Measurements from ENCODE around the gene TSHR.
"Not testable (repeated sequence)": the region's sequence is repeated elsewhere in the genome, so short reads cannot be mapped to it uniquely, and the experiment has no call there.

The TSHR gene

GRCh38 chr14:81018684-81019083, 63.3 kb downstream of the TSHR start:
- no peak overlapping the region for H3K27ac ChIP-seq (ENCODE audit: low read length)
- H3K36me3 ChIP-seq (ENCODE audit: control insufficient read depth, insufficient read depth, low read length) = no peaks in the 10 kb centered on the region
- no peaks in the 10 kb centered on the region for H3K27me3 ChIP-seq (ENCODE audit: control insufficient read depth, insufficient read depth, low read length)
- DNase-seq (ENCODE audit: low read depth, low spot score) = no peak
- H3K4me1 ChIP-seq (ENCODE audit: control insufficient read depth, insufficient read depth, low read length) = no peaks in the 10 kb centered on the region
- H3K4me3 ChIP-seq (ENCODE audit: low read length) = no peak overlapping the region
- no peaks in the 10 kb centered on the region for H3K9me3 ChIP-seq (ENCODE audit: control insufficient read depth, insufficient read depth, low read length)
- WGBS (ENCODE audit: insufficient coverage, insufficient read length) = no CpG with 5 or more reads among the region's 1 CpG

GRCh38 chr14:81019113-81019512, 63.7 kb downstream of the TSHR start:
- not testable (repeated sequence) for H3K9me3 ChIP-seq (ENCODE audit: control insufficient read depth, insufficient read depth, low read length); H3K36me3 ChIP-seq (ENCODE audit: control insufficient read depth, insufficient read depth, low read length); H3K4me3 ChIP-seq (ENCODE audit: low read length); H3K27ac ChIP-seq (ENCODE audit: low read length); DNase-seq (ENCODE audit: low read depth, low spot score); H3K4me1 ChIP-seq (ENCODE audit: control insufficient read depth, insufficient read depth, low read length); H3K27me3 ChIP-seq (ENCODE audit: control insufficient read depth, insufficient read depth, low read length)
- no CpG with 5 or more reads among the region's 2 CpGs for WGBS (ENCODE audit: insufficient coverage, insufficient read length)

DNA sequence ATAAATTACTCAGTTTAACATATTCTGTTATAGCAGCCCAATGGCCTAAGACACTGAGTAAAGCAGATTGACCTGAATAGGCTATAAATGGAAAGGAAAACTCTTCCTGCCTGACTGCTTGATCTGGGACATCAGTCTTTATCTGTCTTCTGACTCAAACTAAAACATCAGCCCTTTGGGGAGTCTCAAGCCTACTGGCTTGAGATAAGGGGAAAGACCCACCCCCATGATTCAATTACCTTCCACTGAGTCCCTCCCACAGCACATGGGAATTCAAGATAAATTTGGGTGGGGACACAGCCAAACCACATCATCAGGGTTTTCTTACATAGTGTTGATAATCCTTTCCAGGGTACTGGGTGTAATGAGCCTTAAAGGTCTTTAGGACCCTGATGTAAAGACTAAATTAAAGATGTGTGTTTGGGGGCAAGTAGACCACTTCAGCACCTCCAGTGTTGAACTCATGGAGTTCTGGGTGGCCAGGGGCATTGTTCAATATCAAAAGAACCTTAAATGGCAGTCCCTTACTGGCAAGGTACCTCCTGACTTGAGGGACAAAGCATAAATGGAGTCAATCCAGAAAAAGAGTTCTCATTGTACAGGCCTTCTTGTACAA, 67.8 kb downstream of the TSHR start:
- Histone ChIP-seq H3K9me3 (ENCODE audit: control insufficient read depth, insufficient read depth, low read length) (no peaks in the 10 kb centered on the region), H3K4me3 (ENCODE audit: low read length) (no peak overlapping the region), H3K27me3 (ENCODE audit: control insufficient read depth, insufficient read depth, low read length) (no peaks in the 10 kb centered on the region), H3K4me1 (ENCODE audit: control insufficient read depth, insufficient read depth, low read length) (no peaks in the 10 kb centered on the region), H3K27ac (ENCODE audit: low read length) (no peak overlapping the region), H3K36me3 (ENCODE audit: control insufficient read depth, insufficient read depth, low read length) (no peaks in the 10 kb centered on the region)
- no peak for DNase-seq (ENCODE audit: low read depth, low spot score)

- DNase-seq (ENCODE audit: low read depth, low spot score) = no peak
- WGBS (ENCODE audit: insufficient coverage, insufficient read length) = no CpG with 5 or more reads among the region's 1 CpG
- no peaks in the 10 kb centered on the region for H3K27me3 ChIP-seq (ENCODE audit: control insufficient read depth, insufficient read depth, low read length)
- H3K4me3 ChIP-seq (ENCODE audit: low read length) = no peak overlapping the region
- no peaks in the 10 kb centered on the region for H3K9me3 ChIP-seq (ENCODE audit: control insufficient read depth, insufficient read depth, low read length)
- H3K4me1 ChIP-seq (ENCODE audit: control insufficient read depth, insufficient read depth, low read length) = no peaks in the 10 kb centered on the region
- H3K27ac ChIP-seq (ENCODE audit: low read length) = no peak overlapping the region
- no peaks in the 10 kb centered on the region for H3K36me3 ChIP-seq (ENCODE audit: control insufficient read depth, insufficient read depth, low read length)
These were observed 73.0 kb downstream of the TSHR start for GRCh38 chr14:81028461-81028860.

DNA sequence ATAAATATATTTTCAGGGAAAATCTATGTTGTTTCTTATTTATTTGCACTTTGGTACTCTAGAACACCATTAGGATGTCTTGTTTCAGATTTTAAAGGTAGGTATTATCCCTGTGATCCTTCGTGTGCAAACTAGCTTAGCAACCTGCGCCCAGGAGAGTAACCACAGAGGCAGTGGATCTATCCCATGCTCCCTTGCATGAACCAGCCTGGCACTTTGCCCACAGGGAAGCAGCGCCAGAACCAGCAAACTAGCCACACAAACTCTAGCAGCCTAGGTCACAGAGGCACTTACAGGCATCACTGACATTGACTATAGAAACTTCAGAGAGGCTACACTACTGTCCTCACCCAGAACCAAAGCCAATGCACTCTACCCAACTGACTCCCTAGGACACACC, 76.1 kb downstream of the TSHR start:
- no peak overlapping the region for H3K4me3 ChIP-seq (ENCODE audit: low read length)
- no peaks in the 10 kb centered on the region for H3K27me3 ChIP-seq (ENCODE audit: control insufficient read depth, insufficient read depth, low read length)
- H3K9me3 ChIP-seq (ENCODE audit: control insufficient read depth, insufficient read depth, low read length) = no peaks in the 10 kb centered on the region
- no CpG with 5 or more reads among the region's 3 CpGs for WGBS (ENCODE audit: insufficient coverage, insufficient read length)
- no peaks in the 10 kb centered on the region for H3K36me3 ChIP-seq (ENCODE audit: control insufficient read depth, insufficient read depth, low read length)
- H3K4me1 ChIP-seq (ENCODE audit: control insufficient read depth, insufficient read depth, low read length) = no peaks in the 10 kb centered on the region
- no peak for DNase-seq (ENCODE audit: low read depth, low spot score)
- H3K27ac ChIP-seq (ENCODE audit: low read length) = no peak overlapping the region

GRCh38 chr14:81033698-81034240, 78.3 kb downstream of the TSHR start:
- no CpG with 5 or more reads among the region's 1 CpG for WGBS (ENCODE audit: insufficient coverage, insufficient read length)
- no peaks in the 10 kb centered on the region for H3K27me3 ChIP-seq (ENCODE audit: control insufficient read depth, insufficient read depth, low read length)
- H3K9me3 ChIP-seq (ENCODE audit: control insufficient read depth, insufficient read depth, low read length) = no peaks in the 10 kb centered on the region
- H3K36me3 ChIP-seq (ENCODE audit: control insufficient read depth, insufficient read depth, low read length) = no peaks in the 10 kb centered on the region
- no peaks in the 10 kb centered on the region for H3K4me1 ChIP-seq (ENCODE audit: control insufficient read depth, insufficient read depth, low read length)
- H3K4me3 ChIP-seq (ENCODE audit: low read length) = no peak overlapping the region
- no peak overlapping the region for H3K27ac ChIP-seq (ENCODE audit: low read length)
- no peak for DNase-seq (ENCODE audit: low read depth, low spot score)

DNA sequence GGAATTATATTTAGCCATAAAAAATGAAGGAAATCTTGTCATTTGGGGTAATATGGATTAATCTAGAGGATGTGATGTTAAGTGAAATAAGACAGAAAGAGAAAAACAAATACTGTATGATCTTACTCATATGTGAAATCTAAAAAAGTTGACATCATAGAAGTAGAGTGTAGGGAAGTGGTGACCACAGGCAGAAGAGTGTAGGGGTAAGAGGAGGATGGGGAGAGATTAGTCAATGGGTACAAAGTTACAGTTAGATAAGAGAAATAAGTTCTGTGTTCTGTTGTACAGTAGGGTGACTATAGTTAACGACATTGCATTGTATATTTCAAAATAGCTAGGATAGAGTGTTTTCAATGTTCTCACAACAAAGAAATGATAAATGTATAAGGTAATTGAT, 87.0 kb downstream of the TSHR start:
- Histone ChIP-seq H3K4me1 (ENCODE audit: control insufficient read depth, insufficient read depth, low read length) (no peaks in the 10 kb centered on the region), H3K9me3 (ENCODE audit: control insufficient read depth, insufficient read depth, low read length) (no peaks in the 10 kb centered on the region), H3K36me3 (ENCODE audit: control insufficient read depth, insufficient read depth, low read length) (no peaks in the 10 kb centered on the region), H3K27ac (ENCODE audit: low read length) (no peak overlapping the region), H3K4me3 (ENCODE audit: low read length) (no peak overlapping the region), H3K27me3 (ENCODE audit: control insufficient read depth, insufficient read depth, low read length) (no peaks in the 10 kb centered on the region)
- no CpG with 5 or more reads among the region's 1 CpG for WGBS (ENCODE audit: insufficient coverage, insufficient read length)
- DNase-seq (ENCODE audit: low read depth, low spot score) = no peak

- DNase-seq (ENCODE audit: low read depth, low spot score) = no peak
- H3K9me3 ChIP-seq (ENCODE audit: control insufficient read depth, insufficient read depth, low read length) = peaks cover 2% of the 10 kb centered on the region; the same call in 1 of the 2 replicates
- WGBS (ENCODE audit: insufficient coverage, insufficient read length) = no CpG with 5 or more reads among the region's 1 CpG
- H3K4me3 ChIP-seq (ENCODE audit: low read length) = no peak overlapping the region
- no peaks in the 10 kb centered on the region for H3K27me3 ChIP-seq (ENCODE audit: control insufficient read depth, insufficient read depth, low read length)
- no peaks in the 10 kb centered on the region for H3K36me3 ChIP-seq (ENCODE audit: control insufficient read depth, insufficient read depth, low read length)
- H3K27ac ChIP-seq (ENCODE audit: low read length) = no peak overlapping the region
- H3K4me1 ChIP-seq (ENCODE audit: control insufficient read depth, insufficient read depth, low read length) = no peaks in the 10 kb centered on the region
These were observed 96.1 kb downstream of the TSHR start for GRCh38 chr14:81051547-81051946.

DNA sequence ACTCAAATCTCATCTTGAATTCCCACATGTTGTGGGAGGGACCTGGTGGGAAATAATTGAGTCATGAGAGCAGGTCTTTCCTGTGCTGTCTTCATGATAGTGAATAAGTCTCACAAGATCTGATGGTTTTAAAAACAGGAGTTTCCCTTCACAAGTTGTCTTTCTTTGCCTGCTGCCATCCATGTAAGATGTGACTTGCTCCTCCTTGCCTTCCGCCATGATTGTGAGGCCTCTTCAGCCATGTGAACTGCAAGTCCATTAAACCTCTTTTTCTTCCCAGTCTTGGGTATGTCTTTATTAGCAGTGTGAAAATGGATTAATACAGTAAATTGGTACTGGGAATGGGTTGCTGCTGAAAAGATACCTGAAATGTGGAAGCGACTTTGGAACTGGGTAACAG, 98.6 kb downstream of the TSHR start:
- H3K27ac ChIP-seq (ENCODE audit: low read length); H3K4me1 ChIP-seq (ENCODE audit: control insufficient read depth, insufficient read depth, low read length); H3K27me3 ChIP-seq (ENCODE audit: control insufficient read depth, insufficient read depth, low read length); H3K4me3 ChIP-seq (ENCODE audit: low read length); H3K9me3 ChIP-seq (ENCODE audit: control insufficient read depth, insufficient read depth, low read length); H3K36me3 ChIP-seq (ENCODE audit: control insufficient read depth, insufficient read depth, low read length); DNase-seq (ENCODE audit: low read depth, low spot score): not testable (repeated sequence)
- no CpG with 5 or more reads among the region's 2 CpGs for WGBS (ENCODE audit: insufficient coverage, insufficient read length)

DNA sequence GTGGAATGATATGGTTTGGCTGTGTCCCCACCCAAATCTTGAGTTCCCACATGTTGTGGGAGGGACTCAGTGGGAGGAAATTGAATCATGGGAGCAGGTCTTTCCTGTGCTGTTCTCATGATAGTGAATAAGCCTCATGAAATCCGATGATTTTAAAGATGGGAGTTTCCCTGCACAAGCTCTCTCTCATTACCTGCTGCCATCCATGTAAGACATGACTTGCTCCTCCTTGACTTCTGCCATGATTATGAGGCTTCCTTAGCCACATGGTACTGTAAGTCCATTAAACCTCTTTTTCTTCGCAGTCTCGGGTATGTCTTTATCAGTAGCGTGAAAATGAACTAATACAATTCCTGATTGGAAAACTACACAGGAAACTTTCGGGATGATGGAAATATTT, 100.5 kb downstream of the TSHR start:
- Histone ChIP-seq H3K27me3 (ENCODE audit: control insufficient read depth, insufficient read depth, low read length) (no peaks in the 10 kb centered on the region), H3K27ac (ENCODE audit: low read length) (no peak overlapping the region), H3K36me3 (ENCODE audit: control insufficient read depth, insufficient read depth, low read length) (no peaks in the 10 kb centered on the region), H3K9me3 (ENCODE audit: control insufficient read depth, insufficient read depth, low read length) (peaks cover 2% of the 10 kb centered on the region; the same call in 1 of the 2 replicates), H3K4me3 (ENCODE audit: low read length) (no peak overlapping the region), H3K4me1 (ENCODE audit: control insufficient read depth, insufficient read depth, low read length) (no peaks in the 10 kb centered on the region)
- no peak for DNase-seq (ENCODE audit: low read depth, low spot score)
- WGBS (ENCODE audit: insufficient coverage, insufficient read length) = no CpG with 5 or more reads among the region's 5 CpGs

DNA sequence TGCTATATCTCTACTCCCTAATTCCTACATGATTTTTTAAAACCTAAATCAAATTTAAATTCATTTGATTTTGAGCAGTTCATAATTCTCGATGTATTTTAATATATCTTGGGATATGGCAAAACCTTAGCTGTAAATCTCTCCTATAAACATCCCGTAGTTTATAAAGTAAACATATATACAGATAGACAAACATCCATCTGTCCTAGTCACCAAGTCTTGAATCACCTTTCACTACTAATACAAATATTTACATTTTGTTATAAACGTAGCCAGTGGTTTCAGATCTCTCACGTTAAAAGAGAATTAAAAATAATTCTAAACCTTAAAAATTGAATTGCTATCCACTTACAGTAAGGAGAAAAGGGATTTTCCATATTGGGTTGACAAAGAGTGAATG, 107.0 kb downstream of the TSHR start:
- no peak for DNase-seq (ENCODE audit: low read depth, low spot score)
- no peak overlapping the region for H3K4me3 ChIP-seq (ENCODE audit: low read length)
- WGBS (ENCODE audit: insufficient coverage, insufficient read length) = no CpG with 5 or more reads among the region's 4 CpGs
- H3K27ac ChIP-seq (ENCODE audit: low read length) = no peak overlapping the region
- H3K9me3 ChIP-seq (ENCODE audit: control insufficient read depth, insufficient read depth, low read length) = no peaks in the 10 kb centered on the region
- no peaks in the 10 kb centered on the region for H3K36me3 ChIP-seq (ENCODE audit: control insufficient read depth, insufficient read depth, low read length)
- no peaks in the 10 kb centered on the region for H3K4me1 ChIP-seq (ENCODE audit: control insufficient read depth, insufficient read depth, low read length)
- H3K27me3 ChIP-seq (ENCODE audit: control insufficient read depth, insufficient read depth, low read length) = no peaks in the 10 kb centered on the region
